GM21515 (cell line): Measurements from ENCODE around the gene STOML1.

Experiments
- ATAC-seq: cut with Tn5 transposase; IDR thresholded peaks from one replicate; pipeline ENCODE4 v1.9.1; 2021; ENCODE audit not compliant: unreplicated experiment

The STOML1 gene

DNA sequence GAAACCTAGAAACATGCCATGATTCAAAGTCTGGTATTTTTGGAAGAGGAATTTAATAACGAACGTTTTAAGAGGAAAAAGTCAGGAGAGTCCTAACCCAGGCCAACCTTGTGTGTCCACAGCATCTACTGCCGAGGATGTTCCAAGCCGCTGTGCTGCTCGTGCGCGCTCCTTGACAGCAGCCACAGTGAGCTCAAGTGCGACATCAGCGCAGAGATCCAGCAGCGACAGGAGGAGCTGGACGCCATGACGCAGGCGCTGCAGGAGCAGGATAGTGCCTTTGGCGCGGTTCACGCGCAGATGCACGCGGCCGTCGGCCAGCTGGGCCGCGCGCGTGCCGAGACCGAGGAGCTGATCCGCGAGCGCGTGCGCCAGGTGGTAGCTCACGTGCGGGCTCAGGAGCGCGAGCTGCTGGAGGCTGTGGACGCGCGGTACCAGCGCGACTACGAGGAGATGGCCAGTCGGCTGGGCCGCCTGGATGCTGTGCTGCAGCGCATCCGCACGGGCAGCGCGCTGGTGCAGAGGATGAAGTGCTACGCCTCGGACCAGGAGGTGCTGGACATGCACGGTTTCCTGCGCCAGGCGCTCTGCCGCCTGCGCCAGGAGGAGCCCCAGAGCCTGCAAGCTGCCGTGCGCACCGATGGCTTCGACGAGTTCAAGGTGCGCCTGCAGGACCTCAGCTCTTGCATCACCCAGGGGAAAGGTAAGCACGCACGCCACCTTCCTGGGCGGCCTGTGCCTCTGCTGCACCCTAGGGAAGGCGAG is 30.8 kb upstream of the STOML1 start:
- ATAC-seq = no peak

GRCh38 chr15:74019734-74020133 is 27.6 kb upstream of the STOML1 start:
- no peak for ATAC-seq

DNA sequence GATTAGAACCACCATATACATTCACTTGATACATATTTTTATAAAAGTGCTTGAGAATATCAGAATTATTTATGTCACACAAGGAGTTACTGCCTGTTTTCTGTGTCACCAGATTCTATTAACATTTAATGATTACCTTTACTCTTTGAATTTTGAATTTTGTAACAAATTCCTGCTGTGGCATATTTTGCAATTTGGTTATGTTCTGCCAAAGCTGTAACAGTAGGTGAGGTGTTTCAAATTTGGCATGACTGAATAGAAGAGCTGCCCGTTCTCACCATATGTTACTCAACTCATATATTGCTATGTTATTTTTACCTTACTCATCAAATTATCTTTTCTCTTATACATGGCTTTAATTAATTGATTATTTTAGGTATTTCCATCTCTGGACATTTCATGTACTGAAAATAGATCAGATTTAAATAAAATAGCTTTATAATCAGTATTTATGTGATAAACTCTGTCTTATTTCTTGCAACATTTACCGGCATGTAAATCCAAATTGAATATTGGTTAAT is 21.3 kb upstream of the STOML1 start:
- ATAC-seq = no peak

- no peak for ATAC-seq
These were observed 19.5 kb upstream of the STOML1 start for GRCh38 chr15:74011610-74012009.

DNA sequence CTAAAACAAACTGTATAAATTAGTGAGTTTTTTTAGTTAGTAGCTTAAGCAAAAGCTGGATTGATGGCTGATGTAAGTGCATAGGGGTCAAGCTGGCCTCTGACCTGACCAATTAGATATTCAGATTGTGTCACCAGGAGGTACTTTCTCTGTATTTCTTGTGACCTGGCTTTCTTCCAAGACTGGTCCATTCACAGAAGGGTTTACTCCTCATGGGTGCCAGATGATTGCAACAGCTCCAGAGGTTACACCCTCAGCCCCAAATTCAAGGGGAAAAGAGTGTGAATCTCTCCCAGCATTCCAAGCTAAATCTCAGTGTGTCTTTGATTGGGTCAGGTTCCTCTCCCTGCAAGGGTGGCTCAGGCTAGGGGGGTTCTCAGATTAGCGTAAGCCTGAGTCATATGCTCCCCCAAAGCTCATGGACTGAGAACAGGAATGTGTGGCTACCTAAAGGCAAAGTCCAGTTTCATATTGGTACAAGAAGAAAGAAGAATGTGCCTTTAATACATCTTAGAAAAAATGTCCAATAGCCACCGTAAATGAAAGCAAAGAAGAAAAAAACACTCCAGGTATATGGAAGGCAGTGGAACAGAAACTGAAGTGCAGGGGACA is 18.9 kb upstream of the STOML1 start:
- ATAC-seq = no peak

DNA sequence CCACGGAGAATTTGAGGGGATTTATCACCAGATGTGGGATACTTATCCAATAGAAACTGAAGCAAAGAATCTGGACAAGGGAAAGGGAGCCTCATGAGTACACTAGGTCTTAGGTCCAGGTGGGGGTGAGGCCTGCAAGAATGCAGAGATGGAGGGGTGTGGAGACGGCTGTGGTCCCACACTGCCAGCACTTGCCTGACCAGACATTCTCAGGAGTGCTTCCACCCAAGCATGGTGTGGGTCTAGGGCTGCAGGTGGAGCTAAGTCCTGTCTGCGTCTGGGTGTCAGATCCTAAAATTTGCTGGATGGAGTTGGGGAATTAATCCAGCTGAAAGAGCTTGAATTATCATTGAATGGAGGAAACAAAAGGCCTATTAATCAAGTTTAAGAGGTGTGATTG is 16.8 kb upstream of the STOML1 start:
- ATAC-seq = no peak

GRCh38 chr15:74007820-74008371 is 15.8 kb upstream of the STOML1 start:
- ATAC-seq = no peak

DNA sequence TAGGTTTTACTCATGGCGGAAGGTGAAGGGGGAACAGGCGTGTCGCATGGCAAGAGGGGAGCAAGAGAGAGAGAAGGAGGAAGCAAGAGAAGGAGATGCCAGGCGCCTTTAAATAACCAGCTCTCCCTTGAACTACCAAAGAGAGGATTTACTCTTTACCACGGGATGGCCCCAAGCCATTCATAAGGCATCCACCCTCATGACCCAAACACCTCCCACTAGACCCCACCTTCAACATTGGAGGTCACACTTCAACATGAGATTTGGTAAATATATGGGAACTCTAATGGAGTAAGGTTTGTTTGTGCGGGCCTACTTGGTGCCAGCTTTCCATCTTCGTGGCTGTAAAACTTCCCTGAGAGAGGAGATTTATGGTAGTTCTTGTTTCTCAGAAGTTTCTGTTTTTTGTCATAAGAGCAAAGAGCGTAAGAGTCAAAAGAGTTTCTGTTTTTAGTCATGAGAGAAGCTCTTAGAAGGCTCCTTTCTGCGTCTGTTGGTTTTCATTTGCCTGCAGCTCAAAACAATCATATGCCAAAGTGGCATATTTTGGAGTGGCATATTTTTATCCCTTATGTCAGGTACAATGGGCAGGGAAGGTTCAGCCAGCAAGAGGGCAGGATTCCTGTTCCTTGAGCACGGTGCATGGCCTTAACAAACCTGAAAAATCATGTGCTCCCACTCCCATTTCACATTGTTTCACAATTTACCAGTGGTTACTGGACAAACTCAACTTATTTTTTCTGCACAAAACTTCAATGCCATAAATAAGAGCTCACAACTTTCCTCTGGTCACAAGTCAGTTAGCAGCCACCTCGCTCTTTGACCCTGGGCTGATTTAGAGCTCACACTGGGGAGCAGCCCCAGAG is 14.9 kb upstream of the STOML1 start:
- no peak for ATAC-seq

GRCh38 chr15:73997986-73998385 is 5.9 kb upstream of the STOML1 start:
- ATAC-seq = no peak

DNA sequence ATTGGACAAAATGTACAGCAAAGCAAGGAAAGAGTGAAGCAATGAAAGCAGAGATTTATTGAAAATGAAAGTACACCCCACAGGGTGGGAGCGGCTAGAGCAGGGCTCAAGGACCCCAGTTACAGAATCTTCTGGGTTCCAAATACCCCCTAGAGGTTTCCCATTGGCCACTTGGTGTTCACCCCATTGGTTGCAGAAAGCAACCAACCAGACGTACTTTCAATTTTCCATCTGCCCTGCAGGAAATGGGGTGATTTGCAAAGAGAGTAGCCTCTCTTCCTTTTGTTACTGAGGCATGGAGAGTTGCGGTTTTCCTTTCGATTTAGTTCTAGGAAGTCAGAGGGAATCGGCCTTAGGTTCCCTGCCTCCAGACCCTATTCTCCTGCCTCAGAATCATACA is 4.8 kb upstream of the STOML1 start:
- ATAC-seq = no peak

DNA sequence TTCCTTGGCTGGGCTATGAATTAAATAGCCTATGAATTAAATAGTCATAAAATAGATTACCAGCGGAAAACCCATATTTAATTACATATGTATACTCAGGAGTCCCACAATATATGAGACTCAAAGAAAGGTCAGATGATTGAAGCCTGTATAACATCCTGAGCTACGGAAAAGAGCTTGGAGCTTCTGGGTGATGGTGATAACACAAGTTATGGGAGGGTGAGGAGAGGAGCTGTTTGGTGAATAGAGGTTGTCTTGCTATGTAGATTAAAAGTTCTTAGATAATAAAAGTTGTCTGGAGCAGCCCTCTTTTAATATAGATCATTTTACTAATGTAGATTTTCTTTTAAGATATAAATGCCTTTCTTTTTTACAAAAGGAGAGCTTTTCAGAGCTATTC is 4.2 kb upstream of the STOML1 start:
- no peak for ATAC-seq

DNA sequence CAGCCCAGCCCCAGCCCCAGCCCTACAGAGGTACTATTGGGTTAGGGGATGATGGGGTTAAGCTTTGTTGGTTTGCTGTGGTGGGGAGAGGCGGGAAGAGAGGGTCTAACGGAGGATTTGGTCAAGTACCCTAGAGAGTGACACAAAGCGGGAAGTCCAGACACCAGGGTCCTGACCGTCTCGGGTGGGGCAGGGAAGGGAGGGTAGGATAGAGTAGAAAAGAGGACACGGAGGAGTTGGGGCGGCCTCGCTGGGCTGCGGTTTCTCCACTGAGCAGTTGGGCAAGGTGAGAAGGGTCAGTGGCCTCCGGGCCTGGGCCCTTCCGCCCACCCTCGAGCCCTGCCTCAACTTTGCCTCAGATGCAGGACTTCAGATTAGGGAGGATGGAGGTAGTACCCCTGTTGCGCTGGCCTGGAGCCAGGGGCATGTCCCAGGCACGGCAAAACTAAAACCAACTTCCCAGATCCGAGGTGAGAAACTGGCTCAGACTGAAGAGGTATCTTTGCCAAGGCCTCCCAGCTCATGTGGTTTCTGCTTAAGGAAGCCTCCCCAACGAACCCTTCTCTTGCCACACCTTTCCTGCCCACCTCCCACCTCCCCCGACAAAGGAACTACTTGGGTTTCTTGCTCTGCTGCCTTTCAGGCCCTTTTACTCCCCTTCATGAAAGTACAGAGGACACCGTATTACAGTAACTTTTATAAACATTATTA is 3.0 kb upstream of the STOML1 start:
- no peak for ATAC-seq

DNA sequence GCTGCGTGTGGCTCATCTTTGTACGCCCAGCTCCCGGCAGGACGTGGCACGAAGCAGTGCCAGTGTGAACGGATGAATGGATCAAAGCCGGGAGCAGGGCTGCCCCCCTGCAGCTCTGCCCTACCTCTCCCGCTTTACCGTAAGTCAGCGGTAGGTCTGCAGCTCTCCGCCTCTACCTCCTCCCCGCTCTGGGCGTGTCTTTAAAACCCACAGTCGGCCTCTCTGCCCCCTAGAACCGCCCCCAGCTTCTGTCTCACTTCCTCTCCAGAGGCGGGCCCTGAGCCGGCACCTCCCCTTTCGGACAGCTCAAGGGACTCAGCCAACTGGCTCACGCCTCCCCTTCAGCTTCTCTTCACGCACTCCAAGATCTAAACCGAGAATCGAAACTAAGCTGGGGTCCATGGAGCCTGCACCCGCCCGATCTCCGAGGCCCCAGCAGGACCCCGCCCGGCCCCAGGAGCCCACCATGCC is 2.4 kb upstream of the STOML1 start, which contains the start of gene PML:
Gene PML, plus strand, starts transcription at position 304 of the 471 bp plus-strand sequence. Its CDS starts 97 bp downstream, at position 401.
- ATAC-seq = peak; percentile 68

DNA sequence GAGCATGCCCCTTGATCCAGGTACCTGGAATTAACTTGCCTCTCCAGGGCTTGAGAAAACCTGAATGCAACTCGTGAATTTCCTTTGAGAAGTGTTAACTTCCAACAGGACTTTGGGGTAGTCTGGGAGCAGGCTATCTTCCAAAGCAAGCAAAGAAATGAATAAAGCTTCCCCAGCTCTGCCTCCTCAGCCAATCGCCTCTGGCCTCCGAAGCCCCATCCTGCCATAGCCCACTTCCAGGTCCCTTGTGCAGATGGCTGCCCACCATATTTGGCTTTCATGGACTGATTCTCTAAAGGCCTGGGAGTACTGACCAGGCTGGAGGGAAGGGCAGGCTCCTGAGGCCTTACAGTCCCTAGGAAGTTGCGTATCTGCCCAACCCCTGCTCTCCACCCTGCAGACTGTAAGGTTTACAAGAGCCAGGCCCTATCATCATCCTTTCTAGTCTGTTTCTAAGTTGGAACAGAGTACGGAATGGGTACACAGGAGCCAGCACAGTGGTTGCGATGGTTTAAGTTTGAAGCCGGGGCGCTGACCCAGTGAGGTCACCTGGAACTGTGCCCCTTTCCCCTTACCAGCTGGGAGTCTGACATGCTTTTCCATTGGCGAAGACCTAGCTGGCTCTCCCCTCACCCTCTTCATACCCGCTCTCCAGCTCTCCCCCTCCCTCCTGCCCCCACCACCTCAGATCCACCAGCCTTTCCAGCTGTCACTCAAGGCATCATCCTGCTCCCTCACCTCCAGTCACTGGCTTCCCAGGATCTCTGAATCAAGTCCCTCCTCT is 1.3 kb upstream of the STOML1 start:
- no peak for ATAC-seq

- ATAC-seq = no peak
These were observed 451 bp upstream of the STOML1 start for GRCh38 chr15:73992594-73992898.

DNA sequence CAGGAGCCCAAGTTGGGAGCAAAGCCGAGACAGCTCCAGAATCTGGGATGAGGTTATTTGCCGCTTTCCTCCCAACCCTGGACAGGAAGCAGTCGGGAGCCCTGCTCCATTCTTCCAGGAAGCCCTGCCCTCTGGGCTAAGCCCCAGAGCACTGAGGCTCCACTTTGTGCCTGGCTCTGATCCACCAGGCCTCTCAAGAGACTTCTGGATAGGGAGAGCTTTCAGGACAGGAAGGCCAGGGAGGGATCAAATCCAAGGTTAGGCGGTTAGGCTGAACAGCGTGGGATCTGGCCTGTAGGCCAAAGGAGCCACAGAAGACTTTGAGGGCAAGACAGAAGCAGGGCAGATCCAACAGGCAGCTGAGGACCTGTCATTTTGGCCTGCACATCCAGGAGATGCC is 835 bp downstream of the STOML1 start:
- ATAC-seq = no peak

- no peak for ATAC-seq
These were observed 1.7 kb downstream of the STOML1 start for GRCh38 chr15:73990250-73991005.

GRCh38 chr15:73989001-73989798 is 2.9 kb downstream of the STOML1 start:
- ATAC-seq = no peak
